NCI-H1092 treated with DMSO at 0.1 percent for 48 hours (cell line): ENCODE measurements around the gene EED.
"Not testable (repeated sequence)": the region's sequence is repeated elsewhere in the genome, so short reads cannot be mapped to it uniquely, and the experiment has no call there.

Experiments used
- DNase-seq: peaks from one replicate; lab custom pipeline; 2025; lab: John Stamatoyannopoulos, UW

EED gene

DNA sequence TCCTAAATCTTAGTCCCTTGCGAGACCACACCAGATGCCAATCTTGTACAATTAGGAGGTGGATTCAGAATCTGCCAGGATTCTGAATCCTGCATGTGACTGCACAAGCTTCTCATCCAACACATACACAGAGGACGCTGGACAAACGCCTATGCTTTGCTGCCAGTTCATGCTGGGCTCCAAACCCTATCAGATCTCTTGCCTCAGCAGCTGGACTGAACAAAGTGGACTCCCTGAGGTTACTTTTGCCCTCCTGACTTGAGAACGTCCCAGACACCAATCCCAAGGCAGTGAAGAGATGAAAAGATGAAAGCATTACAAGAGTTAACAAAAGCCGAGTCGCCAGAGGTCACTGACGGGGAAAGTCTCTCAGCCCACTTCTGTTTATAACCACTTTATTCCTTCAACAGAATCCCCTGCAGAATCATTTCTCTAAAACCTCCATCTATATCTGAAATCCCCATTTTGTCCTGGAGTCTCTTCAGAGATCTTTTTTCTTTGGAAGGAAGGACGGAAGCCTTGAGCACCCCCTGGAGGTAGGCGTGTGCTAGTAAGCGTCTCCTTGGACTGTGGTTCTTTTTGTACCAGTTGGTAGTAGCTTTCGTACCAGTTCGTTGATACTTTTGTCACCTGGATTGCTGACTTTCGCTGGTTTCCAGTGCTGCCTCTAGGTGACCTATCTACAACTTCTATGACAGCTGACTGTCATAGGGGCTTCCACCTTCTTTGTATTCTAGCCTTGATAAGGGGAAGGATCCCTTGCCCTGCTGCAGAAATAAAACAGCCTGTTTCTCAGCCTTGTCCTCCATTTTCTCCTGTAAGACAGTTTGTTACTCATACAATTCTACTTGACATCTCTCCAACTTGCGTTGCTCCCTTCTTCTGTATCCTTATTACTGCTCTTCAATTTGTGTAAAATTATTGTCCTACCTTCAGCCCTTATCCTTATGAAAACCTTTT, 26.1 kb upstream of the EED start:
- DNase-seq = peak; percentile 69

- no peak for DNase-seq
Measured at GRCh38 chr11:86219311-86220193, 25.0 kb upstream of the EED start.

- DNase-seq = no peak
Measured at GRCh38 chr11:86220653-86221052, 23.9 kb upstream of the EED start.

- no peak for DNase-seq
Measured at GRCh38 chr11:86222081-86222480, 22.5 kb upstream of the EED start.

DNA sequence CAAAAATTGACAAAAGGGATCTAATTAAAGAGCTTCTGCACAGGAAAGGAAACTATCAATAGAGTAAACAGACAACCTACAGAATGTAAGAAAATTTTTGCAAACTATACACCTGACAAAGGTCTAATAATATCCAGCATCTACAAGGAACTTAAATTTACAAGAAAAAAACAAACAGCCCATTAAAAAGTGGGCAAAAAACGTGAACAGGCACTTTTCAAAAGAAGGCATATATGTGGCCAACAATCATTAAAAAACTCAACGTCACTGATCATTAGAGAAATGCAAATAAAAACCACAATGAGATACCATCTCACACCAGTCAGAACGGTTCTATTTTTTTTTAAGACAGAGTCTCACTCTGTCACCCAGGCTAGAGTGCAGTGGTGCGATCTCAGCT, 20.0 kb upstream of the EED start:
- not testable (repeated sequence) for DNase-seq

DNA sequence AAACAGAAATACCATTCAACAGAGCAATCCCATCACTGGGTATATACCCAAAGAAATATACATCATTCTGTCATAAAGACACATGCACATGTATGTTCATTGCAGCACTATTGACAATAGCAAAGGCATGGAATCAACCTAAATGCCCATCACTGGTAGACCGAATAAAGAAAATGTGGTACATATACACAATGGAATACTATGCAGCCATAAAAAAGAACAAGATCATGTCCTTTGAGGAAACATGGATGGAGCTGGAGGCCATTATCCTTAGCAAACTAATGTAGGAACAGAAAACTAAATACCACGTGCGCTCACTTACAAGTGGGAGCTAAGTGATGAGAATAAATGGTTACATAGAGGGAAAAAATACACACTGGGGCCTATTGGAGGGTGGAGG, 19.2 kb upstream of the EED start:
- DNase-seq = not testable (repeated sequence)

- DNase-seq = no peak
Measured at GRCh38 chr11:86228269-86229038, 16.1 kb upstream of the EED start.

GRCh38 chr11:86229039-86229330, 15.6 kb upstream of the EED start:
- not testable (repeated sequence) for DNase-seq

DNA sequence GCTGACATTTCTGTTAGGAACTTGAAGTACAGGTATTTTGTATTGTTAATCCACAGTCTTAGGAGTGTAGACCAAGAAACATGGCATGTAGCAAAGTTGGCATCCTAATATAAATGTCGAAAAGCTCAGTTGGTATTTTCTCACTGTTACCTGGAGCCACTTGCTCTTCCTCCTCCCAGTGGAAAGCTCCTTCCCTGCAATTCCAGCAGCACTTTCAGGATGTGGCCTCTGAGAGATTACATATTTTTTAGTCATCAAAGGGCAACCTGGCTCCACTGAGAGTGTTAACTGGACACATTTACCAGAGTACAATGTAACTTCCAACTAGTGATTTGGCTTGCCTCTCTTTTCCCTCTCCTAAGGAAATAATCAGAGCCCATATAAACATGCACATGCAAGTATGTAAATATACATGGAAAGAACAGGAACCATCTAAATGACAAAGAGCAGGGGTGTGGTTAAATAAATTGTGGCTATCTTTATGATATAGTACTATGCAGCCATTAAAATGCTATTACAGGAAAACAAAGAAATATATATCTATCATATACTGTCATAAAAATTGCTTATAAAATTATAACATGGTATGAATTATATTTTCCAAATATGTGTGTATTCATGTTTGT, 14.3 kb upstream of the EED start:
- DNase-seq = no peak

DNA sequence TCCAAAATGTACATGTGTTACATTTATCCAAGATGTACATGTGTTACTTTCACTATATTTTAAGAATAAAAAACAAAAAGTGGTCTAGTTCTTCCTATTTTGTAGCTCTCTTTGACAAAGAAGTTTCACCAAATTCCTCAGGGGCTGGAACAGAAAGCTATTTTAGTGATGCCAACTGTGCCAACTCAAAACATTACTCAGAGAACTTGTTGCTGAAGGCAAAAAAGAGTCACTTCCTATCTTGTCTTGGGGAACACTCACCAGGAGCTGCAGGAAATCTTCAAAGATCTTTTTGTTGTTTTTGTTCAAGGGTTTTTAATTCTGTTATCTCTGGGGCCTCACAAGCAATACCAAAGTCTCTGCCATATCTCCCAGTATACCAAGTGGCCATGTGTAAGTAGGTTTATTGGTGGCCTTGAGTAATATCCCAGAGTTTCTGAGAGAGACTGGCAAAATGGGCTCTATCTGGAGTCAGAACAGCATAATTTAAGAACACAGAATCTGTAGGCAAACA, 13.6 kb upstream of the EED start:
- no peak for DNase-seq

DNA sequence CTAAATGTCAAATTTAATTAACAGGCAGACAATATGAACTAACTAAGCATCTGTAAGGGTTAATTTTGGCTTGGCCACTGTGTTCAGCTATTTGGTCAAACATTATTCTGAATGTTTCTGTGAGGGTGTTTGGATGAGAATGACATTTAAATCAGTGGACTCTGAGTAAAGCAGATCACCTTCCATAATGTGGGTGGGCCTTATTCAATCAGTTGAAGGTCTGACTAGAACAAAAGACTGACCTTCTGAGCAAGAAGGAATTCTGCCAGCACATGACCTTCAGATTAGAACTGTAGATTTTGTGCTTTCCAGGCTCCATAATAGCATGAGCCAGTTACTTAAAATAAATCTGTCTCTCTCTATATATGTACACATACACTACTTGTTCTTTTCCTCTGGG, 12.0 kb upstream of the EED start:
- no peak for DNase-seq

GRCh38 chr11:86234831-86235461, 9.6 kb upstream of the EED start:
- no peak for DNase-seq

DNA sequence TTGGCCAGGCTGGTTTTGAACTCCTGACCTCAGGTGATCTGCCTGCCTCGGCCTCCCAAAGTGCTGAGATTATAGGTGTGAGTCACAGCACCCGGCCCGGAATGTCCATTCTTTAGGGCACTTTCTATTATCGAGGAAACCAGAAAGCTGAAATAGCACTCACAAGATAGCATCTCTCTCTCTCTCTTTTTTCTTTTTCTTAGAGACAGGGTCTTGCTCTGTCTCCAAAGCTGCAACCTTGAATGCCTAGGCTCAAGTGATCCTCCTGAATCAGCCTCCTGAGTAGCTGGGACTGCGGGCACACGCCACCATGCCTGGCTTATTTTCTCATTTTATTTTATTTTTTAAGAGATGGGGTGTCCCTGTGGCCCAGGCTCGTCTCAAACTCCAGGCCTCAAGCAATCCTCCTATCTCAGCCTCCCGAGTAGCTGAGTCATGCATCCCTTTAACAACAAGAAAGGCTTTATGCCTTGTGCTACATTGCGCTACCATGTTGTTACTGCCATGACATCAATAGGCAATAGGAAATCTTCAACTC, 7.2 kb upstream of the EED start:
- DNase-seq = no peak

GRCh38 chr11:86240164-86240563, 4.4 kb upstream of the EED start:
- DNase-seq = no peak

GRCh38 chr11:86241956-86242535, 2.5 kb upstream of the EED start:
- no peak for DNase-seq

DNA sequence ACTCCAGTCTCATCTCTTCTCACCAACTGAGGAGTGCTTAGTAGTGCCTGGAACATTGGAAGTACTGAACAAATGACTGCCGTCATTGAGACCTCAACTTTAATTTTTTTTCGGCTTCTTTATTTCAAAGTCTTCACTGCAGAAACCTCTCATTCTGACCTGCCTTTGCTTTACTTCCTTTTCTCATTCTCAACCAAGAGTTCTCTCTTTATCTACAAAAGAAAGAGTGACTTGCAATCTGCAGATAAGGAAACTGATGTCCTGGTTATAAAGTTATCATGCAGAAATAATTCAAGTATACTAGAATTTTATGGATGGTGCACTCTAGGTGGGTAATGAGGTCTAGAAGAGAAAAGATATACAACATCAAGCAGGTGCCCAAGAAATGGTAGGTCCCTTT, 1.2 kb upstream of the EED start:
- no peak for DNase-seq

DNA sequence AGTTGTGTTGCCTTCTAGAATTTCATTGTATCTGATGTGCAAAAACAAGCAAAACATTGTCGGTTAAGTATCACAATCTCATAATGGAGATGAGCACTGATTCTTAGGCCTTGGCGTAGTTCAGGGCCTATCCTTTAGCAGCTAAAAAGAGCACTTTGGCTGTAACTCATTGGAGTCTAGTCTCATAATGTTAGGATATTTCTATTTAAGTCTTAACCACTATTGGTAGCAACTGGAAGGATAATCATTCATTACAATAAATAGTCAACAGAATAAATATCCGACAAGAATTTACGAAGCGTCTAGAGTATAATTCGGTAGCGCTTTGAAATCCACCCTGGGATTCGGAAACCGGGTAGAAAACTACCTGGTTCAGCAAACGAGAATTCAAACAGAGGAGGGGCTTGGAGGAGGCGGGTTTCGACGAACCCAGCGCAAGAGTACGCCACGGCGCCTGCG, 461 bp upstream of the EED start:
- no peak for DNase-seq

- no peak for DNase-seq
Measured at GRCh38 chr11:86245369-86246292, 1.1 kb downstream of the EED start.

- DNase-seq = no peak
Measured at GRCh38 chr11:86246293-86246675, 1.7 kb downstream of the EED start.
